ENCODE measurements around the gene EXOC2.
"Not testable (repeated sequence)": the region's sequence is repeated elsewhere in the genome, so short reads cannot be mapped to it uniquely, and the experiment has no call there.

The EXOC2 gene

DNA sequence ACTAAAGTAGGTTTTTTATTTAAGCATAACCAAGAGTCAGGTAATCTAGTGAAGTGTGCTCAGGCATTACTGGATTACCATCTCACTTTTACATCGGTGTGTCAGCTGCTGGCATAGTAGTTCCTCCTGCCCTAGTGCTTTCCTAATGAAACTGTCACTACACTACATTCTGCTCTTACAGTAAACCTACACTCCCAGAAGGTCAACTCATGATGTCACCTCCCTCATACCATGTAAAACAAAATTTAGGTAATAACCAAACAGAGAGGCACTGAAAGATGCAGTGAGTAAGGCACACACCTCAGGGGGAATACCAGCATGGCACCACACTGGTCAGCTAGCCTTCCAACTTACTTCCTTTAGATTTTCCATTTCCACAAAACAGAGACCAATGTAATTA lies 59.3 kb downstream of the EXOC2 start:
- DNase-seq = no peak

DNA sequence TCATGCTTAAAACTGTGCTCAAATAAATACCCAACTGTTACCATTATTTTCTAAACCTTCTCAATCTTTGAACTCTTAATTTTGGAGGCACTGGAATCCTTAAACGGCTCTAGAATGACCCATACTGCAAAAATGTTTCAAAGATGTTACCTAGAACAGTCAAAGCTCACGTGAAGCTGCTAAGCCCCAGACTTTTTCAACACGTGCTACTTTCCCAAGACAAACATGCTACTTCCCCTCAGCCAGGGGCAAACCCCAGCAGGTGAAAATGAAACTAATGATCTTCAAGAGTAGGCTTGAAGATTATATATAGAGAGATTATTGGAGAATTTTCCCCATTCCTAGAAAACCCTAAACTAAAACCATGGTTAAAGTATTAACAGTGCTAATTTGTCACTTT lies 64.2 kb downstream of the EXOC2 start:
- DNase-seq = no peak

DNA sequence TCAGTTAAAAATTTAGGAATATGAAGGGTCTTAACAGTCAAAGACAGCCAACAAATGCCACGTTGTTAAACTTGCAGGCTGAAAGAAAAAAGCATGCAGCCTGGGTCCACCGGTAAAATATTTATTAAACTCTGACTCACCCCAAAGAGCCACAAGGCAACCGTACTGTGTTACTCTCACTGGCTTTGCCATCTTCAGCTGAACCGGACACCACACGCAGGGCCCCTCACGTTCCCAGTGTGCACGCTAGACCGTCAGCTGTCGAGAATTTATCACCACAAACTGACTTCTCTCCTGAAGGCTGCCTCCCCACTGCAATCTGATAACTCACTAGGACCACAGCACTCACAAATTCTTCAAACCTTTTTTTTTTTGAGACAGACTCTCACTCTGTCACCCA lies 66.7 kb downstream of the EXOC2 start:
- DNase-seq = no peak

DNA sequence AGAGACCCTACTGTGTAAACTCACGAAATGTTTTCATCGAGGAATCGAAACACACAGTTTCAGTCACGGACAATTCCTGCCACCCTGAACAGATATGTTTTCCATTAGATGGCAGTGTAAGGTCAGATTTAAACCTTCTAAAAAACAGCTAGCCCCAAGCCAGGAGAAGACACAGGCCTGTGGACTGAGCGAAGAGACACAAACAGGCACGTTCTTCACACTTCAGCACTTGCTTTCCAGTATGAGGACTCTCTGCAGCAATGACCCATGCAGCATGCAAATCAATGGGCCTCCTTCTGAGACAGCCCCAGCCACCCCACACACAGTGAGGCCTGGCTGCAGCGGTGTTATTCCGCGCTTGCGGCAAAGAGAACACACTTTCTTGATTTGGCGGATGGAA lies 68.0 kb downstream of the EXOC2 start:
- peak in 2 of 14 donors; percentile 2 to 5 for DNase-seq

DNA sequence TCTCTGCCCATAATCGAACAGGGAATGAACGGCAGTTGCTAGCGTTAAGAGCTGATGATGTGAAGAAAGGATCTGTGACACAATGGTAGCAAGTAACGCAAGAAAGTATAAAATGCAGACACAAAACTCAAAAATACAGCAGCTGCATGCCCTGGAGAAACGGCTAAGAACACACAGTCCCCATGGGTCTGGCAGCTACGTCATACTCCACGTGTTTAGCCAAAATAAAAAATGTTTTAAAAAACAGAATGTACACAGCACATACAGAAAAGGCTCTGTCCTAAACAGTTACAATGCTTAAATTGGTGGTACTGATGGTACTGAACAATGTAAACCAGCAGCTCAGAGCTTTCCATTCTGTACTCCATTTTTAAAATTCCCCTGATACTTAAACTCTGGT lies 70.5 kb downstream of the EXOC2 start:
- no peak for DNase-seq

DNA sequence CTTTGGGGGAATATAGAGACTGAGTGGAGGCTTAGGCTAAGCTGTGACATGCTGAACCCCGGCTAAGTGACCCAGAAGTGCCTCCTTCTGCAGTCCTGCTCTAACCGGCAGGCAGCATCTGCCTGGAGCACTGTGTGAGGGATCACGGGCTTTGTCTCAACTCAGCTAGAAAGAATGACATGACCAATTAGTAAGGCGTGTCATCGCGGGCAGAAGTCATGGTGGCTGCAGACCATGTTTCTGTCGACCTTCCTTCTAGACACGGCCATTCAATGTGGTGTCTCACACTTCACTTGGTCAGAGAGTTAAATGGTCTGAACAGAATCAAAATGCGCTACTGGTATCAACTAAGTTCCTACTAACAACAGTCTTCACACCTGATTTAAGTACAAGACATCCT lies 71.0 kb downstream of the EXOC2 start:
- DNase-seq = no peak

DNA sequence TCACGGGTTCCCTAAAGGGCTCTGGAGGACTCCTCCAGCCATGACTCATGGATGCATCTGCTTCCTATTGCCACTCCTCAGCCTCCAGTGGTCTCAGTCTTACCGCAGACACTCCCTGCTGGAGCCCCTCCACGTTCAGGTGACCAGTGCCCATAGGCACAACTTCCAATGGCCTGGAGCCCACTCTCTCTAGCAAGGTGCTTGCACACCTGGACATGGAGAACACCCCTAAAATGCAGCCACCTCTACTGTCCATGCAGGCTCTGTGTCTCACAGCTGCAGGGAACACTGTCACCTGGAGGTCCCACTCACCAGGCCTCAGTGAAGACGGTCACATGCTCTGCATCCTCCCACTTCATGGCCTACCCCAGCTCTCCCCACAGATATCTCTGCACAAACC lies 72.0 kb downstream of the EXOC2 start:
- no peak for DNase-seq

DNA sequence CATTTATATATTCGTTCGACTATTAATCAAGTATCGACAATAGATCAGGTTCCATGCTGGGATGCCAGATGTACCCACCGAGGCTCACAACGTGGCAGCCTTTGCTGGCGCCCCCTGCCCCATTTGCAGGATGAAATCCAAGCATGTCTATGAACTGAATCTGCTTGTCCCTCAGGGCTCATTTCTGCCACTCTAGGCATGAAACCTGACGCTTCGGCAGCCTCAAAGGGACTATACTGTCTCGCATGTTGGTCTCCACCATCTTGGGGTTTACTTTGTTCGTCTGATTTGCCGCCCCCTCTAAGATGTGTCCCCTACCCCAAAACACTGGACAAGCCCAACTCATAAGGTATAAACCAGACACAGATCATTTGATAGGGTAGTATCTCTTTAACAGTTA lies 72.8 kb downstream of the EXOC2 start:
- DNase-seq = no peak

DNA sequence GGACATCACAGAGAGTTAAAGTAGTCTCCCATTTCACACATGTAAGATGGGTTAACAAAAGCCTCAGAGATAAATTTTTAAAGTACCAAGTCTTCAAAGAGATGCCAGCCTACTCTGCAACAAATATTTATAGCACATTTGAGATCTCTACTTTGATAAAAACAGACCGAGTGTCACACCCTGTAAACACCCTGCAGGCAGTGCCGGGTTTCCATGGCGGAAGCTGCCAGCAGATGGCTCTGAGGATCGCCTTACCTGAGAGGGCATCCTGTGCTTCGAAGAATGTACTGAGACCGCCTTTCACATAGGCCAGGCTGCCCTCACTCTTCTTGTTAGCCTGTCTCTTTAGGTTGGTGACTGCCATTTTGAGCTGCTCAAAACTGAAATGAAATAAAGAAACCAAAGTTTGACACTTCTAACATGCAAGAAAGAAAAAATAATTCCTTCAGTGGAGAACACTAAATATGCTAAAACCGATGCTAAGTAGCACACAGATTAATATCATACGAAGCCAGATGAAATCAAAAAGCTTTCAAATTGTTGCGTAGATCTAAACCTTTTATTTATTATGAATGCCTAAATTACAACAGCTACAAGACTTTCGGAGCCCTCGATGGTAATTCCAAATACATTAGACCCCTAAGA lies 75.4 kb downstream of the EXOC2 start:
- peak in 1 of 14 donors; percentile 17 for DNase-seq

DNA sequence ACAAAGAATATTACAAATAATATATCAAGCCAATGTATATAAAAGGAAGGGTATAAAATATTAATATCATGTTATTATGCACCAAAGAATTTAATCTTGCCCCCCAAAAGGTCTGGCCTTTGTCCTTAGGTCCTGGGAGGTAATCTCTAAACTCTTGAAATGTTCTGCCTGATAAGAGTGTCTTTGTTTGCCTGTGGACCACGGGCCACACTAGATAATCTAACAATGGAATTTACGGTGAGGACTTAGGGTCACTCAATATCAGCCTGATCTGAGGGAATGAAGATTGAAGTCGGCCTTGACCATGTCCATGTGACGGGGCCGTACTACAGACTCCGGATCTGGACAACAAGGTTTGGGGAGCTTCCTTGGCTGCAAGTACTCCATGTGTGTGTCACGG lies 79.0 kb downstream of the EXOC2 start:
- DNase-seq = no peak

DNA sequence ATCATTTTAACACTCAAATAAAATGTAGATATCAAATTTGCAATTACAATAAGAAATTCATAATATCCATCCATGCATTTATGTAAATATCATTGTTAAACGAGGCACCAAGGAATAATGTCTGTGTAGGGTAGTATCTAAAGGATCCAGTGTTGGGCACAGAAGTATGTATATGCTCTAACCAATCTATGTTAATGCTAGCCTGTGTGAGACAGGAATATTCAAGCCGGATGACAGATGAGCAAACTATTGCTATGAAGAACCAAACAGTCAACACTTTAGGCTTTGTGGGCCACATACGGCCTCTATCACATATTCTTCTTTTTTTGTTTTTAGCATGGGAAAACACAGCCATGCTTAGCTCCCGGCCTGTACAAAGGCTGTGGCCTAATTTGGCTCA lies 81.0 kb downstream of the EXOC2 start:
- no peak for DNase-seq

DNA sequence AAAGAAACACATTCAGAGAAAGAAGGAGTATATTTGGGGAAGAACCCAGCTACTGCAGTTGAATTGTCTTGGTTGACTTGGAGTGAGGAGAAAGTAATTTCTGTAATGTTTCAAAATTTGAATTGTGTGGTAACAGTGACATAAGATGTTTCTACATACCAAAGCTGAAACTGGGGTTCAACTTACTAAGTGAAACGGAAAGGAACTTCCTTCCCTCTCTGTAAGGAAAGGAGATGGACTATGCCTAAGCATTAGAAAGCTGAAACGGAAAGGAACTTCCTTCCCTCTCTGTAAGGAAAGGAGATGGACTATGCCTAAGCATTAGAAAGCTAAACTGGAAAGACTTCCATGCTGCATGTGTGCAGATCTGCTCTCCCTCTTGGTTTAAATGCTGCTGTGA lies 82.1 kb downstream of the EXOC2 start:
- no peak for DNase-seq

DNA sequence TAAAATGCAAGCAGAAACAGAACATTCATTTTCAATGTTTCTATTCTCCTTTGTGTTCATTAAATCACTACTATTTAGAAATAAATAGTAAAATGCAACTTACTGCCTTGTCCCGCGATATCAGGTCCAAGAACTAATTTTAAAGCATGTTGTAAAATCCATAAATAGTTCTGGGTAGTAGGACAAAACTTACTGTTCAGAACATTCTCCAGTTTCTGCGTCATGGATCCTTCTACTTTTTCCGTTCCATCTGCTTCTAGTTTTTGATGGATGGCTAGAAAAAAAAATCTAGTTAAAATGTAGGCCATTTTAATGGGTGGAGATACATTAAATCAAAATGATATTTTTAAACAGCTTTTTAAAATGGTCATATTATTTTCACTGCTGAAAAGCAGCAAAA lies 83.0 kb downstream of the EXOC2 start:
- no peak for DNase-seq

DNA sequence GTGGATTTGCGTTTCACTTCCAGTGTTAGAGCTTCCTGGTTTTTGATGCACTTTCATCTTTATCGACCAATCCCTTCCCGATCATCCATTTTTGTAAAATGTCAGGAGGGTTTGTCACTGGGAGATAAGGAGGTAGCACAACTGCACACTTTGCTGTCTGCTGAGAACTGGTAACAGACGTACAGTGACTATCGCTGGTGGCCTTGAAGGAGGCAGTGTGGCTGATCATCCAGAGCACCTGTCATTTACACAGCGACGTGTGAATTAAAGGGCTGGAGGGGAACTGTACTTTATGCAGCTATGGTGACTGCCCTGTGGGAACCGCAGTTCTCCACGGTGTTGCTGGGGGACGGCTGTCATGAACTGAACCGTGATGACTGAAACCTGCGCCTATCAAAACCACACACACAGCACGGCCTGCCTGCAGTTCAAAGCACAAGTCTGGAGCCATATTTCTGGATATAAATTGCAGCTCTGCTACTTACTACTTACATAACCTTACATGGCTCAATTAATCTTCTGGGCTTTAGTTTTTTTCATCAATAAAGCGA lies 86.0 kb downstream of the EXOC2 start:
- DNase-seq = no peak

DNA sequence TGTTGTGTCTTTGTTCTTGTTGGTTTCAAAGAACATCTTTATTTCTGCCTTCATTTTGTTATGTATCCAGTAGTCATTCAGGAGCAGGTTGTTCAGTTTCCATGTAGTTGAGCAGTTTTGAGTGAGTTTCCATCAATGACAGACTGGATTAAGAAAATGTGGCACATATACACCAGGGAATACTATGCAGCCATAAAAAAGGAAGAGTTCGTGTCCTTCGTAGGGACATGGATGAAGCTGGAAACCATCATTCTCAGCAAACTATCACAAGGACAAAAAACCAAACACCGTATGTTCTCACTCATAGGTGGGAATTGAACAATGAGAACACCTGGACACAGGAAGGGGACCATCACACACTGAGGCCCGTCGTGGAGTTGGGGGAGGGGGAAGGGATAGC lies 87.0 kb downstream of the EXOC2 start:
- DNase-seq = not testable (repeated sequence)

DNA sequence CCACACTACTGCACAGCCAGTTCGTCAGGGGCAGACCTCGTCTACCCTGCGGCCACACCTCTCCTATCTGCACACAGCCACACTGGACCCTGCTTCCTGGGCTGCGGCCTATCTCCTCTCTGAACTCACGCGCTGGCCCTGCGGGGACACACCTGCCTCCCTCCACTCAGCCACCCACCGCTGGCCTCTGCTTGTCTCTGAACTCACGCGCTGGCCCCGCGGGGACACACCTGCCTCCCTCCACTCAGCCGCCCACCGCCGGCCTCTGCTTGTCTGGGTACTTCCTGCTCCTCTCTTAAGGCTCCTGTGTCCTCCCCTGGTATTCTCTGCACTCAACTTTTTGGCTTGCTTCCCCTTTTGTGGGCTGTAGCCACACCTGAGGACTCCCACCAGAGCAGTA lies 88.4 kb downstream of the EXOC2 start:
- DNase-seq = no peak

DNA sequence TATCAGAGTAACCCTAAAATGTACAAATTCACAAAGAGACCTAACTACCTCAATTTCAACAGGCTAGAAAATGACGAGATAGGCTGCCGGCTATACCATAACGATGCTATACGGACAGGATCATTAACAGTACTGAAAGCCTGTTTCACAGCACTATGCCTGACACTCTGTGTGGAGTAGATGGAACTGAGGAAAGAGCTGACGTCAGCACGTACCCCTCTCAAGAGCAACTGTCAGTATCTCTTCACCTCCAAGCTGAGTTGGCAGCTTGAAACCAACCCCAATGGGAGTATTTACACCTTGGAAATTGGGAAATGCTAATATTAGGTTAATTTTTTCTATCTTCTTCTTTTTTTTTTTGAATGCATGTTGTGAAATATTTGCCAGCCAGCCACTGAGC lies 89.7 kb downstream of the EXOC2 start:
- no peak for DNase-seq

DNA sequence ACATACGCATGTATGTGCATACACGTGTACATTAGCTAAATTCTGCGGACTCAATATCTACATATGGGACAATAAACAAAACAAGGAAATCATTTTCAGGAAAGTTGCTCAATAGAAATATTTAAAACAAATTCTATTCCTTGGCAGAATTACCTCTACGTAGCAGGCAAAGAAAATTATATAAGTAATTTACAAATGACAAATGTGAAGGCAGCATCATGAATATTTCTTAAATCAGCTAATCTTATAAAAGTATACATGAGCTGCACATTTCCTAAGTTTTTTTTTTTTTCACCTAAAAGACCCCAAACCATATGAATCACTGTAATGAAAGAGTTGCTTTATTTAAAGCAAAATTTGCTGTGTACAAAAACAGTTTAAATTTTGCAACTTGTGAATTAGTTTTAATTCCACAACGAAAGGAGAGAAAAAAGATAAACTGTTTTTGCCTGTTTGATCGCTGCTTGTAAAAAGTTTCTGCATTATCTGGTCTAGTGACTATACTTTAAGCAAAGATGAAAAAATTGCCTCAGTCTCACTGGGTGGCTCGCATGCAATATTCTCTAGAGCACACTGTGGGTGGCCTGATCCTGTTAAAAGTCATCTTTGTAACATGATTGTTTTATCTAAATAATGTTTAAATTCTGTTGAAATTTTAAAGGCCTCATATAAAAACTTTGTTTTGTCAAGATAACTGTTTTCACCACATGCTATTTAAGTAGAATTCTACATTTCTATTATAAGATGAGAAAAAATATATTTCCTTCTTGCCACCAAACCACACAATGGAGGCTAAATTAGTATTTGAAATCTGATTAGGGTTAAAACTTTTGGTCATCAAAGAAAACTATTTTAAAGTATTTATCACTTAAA lies 93.1 kb downstream of the EXOC2 start:
- no peak for DNase-seq

DNA sequence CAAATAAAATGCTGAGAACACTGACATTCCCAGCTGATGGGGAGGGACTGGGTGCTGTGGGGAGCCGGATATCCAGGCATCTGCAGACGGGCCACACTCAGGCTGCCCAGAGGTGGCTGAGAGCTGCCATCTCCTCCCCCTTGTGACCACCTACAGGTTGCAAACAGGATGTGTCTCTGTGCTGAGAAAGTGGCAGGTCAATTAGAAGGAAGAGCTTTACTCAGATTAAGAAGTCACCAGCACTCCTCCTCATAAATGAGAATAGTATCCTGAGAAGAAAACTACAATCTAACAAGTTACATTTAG lies 99.1 kb downstream of the EXOC2 start:
- DNase-seq = no peak

DNA sequence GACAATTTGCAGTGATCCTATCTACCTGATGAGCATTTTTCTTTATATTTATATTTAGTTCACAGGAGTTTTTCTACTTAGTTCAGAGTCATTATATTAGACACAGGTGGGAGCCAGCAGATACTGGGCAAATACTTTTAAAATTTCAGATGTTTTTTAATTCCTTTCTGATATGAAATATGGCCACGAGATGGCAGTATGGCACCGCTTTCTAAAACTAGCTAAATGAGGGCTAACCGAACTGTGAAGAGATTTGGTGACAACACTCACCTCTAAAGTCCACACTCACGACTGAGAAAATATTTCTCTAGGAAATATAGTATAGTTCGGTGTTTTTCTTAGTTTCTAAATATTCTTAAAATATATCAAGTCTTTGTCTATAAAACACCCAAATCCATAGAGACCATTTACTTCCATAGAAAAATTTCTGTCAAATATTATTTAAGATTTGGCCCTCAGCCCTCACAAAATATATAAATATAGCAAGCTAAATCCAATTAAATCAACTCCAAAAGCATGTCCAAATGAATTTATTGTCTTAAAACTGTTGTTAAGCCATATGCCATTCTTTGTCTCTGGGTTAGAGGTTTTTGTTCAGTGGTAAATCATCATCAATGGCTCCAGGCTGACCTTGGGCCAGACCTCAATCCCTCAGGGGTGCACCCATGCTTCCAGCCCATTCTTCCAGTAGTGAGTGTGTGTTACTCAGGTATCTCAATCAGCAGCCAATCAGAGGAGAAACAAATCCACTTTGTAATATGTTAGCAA lies 99.6 kb downstream of the EXOC2 start:
- DNase-seq = peak in 3 of 14 donors; percentile 5 to 21 (median 7)

DNA sequence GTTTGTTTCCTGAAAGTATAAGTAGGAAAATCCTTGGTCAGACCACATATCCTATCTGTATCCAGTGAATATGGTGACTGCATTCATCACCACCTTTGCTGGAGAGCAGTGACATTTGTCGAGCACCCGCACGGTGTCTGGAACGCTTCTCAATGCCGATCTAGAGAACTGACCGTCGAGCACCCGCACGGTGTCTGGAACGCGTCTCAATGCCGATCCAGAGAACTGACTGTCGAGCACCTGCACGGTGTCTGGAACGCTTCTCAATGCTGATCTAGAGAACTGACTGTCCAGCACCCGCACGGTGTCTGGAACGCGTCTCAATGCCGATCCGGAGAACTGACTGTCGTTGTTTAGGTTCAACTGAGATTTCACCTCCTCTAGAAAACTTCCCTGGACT lies 103.8 kb downstream of the EXOC2 start:
- no peak for DNase-seq

DNA sequence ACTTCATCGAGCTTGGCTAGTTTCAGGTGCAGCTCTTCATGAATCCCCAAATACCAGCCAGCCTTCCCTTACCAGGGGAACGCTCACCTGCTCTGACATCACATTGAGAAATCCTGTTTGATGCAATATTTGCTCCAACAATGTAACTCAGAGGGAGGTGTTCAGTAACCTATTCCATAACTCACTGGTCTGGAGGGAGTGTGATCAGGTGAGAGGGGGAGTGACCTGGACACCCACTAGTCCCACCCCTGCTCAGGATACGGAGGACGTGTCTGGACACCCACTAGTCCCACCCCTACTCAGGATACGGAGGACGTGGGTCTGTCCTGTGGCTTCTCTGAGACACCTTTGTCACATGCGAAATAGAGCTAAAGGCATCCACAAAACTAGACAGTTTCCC lies 106.4 kb downstream of the EXOC2 start:
- DNase-seq = no peak

DNA sequence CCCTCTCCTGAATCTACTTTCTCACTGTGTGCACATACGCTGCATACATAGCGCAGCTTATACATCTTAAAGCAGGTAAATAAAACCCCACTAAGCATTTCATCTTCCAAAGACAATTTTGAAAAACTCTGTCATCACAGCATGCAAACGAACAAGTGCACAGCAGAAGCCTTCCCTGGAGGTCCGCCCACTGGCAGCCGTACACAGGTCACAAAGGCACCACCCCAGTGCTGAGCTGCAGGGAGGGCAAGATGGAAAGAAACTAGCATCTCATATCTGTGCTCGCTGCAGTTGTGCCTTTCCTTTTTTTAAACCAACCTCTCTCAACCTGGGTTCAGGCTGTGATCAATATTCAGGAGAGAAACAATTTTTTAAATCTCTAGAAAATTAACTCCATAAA lies 109.3 kb downstream of the EXOC2 start:
- no peak for DNase-seq

Data from C1 segment of cervical spinal cord (tissue), 14 donors.